CD4-positive, alpha-beta T cell treated with Interleukin-1 beta for 1 hour (primary cell): Measurements from ENCODE around the gene PMVK.

Experiments used
- DNase-seq, 2 donors: peaks; one replicate each; pipeline ENCODE4 v3.0.0-alpha.2; 2020 to 2022

The PMVK gene

GRCh38 chr1:154966111-154966510 is 29.6 kb upstream of the PMVK start:
- DNase-seq: no peak

DNA sequence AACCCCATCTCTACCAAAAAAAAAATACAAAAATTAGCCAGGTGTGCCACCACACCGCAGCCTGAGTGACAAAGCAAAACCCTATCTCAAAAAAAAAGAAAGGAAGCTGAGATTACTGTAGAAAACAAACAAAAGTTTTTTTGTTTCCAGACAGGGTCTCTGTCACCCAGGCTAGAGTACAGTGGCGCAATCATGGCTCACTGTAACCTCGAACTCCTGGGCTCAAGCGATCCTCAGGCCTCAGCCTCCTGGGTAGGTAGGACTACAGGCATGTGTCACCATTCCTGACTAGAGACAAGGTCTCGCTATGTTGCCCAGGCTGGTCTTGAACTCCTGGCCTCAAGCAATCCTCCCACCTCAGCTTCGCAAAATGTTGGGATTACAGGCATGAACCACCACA is 27.8 kb upstream of the PMVK start:
- no peak for DNase-seq

DNA sequence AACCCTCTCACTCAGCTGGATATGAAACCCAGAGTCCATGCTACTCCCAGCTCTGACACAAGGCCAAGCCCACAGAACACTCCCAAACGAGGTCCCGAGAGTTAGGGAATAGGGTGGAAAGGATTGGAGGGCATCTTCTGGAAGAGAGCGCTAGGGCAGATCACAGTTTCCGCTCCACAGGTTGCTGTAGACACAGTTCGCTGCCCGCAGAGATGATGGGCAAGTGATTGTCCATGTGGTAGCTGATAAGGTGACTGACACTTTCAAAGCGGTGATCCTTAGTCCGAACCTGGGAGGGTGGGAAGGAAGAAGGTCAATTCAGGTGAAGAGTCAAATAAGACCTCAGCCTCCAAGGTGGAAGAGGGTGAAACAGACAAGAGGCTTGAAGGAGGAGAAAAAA is 27.1 kb upstream of the PMVK start:
- no peak for DNase-seq

DNA sequence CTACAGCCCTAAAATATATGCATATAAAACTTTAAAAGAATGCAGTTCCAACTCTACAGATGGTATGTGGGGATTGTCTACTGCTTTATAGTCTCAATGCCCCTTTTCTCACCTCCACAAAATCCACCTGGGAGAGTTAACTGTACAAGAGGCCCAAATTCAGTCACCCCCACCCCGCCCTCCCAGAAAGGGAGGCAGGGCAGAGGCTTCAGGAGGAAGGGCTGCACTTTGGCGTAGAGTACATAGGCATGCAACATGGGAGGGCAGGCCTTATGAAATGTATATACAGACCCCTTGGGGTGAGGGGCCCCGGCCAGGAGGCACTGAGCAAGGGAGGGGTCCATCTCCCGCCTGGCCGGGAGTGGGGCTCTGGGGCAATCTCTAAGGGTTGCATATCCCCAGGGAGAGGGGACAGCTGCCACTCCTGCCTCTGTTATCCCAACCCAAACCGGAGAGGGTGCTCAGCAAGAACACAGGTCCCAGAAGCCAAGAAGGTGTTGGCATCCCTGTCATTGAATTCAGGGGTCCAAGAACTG is 26.3 kb upstream of the PMVK start:
- DNase-seq: no peak

- no peak for DNase-seq
Measured at GRCh38 chr1:154962156-154962749, 25.7 kb upstream of the PMVK start.

DNA sequence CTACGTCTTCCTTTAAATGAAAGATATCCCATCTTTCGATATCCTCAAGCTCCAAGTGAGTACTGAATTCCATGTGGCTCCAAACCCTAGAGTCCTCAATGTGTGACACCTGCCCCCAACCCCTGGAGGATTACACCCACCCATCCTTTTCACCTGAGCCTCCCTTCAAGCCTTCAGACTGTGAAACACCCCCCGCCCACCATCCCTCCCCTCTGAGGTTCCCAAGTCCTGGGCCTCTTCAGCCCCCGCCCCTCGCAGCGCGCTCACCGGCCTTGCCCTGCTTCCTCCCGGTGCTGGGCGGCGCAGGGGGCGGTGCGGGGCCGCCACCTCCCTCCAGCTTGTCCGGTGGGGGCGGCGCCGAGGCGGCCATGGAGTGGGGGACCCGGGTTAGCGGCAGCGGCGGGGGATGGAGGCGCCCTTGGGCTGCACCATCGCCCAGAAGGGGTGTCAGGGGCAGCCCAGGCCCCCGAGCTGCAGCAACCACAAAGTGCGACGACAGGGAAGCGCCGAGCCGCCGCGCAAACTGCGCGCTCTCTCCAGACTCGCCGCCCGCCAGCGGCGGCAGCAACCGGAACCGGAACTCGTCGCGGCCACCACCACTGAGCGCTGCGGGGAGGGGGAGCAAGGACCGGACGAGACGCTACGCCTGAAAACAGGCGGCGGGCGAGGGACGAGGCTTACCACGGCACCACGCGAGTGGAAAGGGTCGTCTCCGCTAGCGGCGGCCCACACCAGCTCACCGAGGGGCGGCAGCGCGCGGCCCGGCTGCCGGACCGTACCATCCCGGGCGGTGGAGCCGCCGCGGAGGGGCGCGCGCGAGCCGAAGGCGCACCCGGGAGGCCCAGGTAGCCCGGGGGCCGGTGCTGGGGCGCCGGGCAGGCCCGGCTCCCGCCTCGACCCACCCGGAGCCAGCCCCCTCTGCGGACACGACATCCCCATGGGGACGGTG is 25.0 kb upstream of the PMVK start, which contains the start of gene PYGO2:
Gene PYGO2 (minus strand): TSS at position 576 of the 949 bp plus-strand sequence. CDS start 206 bp downstream, at position 370.
- peak; percentile 82 to 84 for DNase-seq

- DNase-seq: no peak
Measured at GRCh38 chr1:154960446-154961136, 24.1 kb upstream of the PMVK start.

- no peak for DNase-seq
Measured at GRCh38 chr1:154959426-154959780, 22.9 kb upstream of the PMVK start.

- DNase-seq: no peak
Measured at GRCh38 chr1:154958681-154959425, 22.3 kb upstream of the PMVK start.

GRCh38 chr1:154958036-154958435 is 21.5 kb upstream of the PMVK start:
- DNase-seq: no peak

DNA sequence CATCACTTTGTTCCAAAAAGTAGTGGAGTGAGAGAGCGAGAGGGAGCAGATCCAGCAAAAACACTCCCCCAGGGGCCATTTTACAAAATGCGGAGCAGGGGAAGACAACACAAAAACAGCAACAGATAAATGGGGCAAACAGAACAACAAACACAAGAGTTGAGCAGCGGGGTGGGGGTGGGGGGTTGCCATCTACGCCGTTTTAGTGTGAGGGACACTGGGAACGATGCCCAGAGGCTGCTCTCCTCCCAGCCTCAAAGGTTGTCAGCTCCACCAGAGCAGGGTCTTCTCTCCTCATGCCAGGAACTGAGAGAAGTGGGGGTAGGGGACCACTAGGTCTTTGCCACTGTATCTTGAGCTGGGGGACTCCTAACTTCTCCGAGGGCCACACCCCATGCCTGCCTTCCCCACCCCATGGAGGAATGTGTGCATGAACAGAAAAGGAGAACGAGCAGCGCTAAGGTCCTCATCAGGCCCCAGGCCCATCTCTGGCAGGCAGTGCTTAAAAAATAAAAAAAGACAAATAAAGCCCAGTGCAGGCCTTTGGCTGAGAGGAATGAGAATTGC is 20.7 kb upstream of the PMVK start:
- no peak for DNase-seq

GRCh38 chr1:154956544-154956941 is 20.0 kb upstream of the PMVK start:
- DNase-seq: no peak

- DNase-seq: peak; percentile 91 to 96
Measured at GRCh38 chr1:154955718-154956543, 19.4 kb upstream of the PMVK start, which contains the start of gene PBXIP1. Gene PBXIP1 (minus strand): TSS chr1:154956099. CDS start chr1:154953721, 2,378 bp downstream.

GRCh38 chr1:154955039-154955717 is 18.7 kb upstream of the PMVK start:
- DNase-seq: peak; percentile 98

GRCh38 chr1:154954541-154954940 is 18.0 kb upstream of the PMVK start:
- no peak for DNase-seq

GRCh38 chr1:154953611-154954038 is 17.1 kb upstream of the PMVK start:
- DNase-seq: no peak

DNA sequence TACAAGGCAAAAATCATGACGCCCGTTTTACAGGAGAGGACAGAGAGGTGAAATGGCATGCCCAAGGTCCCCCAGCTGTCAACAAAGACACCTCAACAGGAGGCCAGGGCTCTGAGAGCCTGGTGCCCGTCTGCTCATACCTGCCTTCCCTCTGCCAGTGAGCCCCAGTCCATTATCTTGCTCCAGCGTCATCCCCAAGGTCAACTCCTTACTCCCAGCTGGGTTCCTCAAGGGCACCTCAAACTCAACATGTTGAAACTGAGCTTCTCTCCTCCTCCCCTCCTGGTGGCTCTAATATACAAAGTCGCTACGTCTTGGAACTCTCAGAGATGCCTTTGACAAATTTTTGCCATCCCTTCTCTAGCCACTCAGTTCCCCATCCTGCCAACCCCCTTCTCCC is 16.1 kb upstream of the PMVK start:
- DNase-seq: no peak

DNA sequence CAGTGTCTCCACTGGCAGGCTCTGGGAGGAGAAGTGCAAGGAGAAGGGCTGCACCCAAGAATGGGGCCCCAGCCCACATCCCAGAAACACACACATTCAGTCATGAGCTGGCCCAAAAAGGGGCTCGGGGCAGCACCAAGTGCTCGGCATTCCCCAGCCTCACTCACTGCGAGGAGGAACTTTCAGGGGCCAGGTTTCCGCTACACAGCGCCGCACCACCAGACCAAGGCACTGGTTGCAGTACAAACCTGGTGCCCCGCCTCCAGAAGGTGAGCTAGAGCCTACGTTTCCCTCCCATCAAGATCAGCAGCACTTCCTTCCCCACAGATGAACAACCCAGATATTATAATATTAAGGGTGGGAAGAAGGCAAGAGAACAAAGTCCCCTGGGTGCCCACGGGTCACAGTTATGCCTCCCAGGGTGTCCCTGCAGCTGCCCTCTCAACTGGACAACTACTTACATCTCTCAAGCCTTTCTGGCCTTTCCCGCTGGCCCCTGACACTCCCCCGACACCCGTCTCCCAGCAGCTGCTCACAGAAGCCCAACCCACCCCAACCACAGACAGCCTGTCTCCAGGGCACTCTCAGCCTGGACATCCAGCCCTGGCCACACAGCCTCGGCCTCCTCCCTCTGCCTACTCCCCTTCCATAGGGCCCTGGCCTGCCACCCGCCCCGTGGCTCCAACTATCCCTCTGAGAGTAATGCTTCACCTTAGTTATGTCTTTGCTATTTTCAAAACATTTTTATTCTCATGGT is 15.6 kb upstream of the PMVK start:
- peak; percentile 72 to 80 for DNase-seq

DNA sequence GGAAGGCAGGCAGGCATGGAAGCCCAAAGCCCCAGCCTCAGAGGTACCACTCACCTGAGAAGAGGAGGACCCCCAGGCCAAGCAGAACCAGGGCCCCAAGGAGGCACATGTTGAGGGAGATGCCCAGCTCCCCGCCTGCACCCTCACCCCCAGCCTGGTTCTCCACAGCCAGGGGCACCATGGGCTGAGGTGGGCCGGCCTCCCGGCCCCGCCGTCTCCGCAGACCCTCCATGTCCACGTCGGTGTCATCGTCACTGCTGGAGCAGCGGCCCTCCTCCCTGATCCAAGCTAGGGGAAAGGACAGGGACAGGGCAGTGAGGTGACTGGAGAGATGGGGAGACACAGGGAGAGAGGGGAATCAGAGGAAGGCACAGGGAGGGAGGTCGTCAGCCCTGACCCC is 11.6 kb upstream of the PMVK start:
- no peak for DNase-seq
